GM19043 (cell line): ENCODE data around the gene IQSEC1.
A peak's percentile ranks its signal among the peaks of the same experiment; 100 is the strongest.

ENCODE experiments used
- ATAC-seq: cut with Tn5 transposase; IDR thresholded peaks from one replicate; pipeline ENCODE4 v1.9.1; 2021; ENCODE audit warnings: low read depth; ENCODE audit not compliant: unreplicated experiment

IQSEC1 gene

DNA sequence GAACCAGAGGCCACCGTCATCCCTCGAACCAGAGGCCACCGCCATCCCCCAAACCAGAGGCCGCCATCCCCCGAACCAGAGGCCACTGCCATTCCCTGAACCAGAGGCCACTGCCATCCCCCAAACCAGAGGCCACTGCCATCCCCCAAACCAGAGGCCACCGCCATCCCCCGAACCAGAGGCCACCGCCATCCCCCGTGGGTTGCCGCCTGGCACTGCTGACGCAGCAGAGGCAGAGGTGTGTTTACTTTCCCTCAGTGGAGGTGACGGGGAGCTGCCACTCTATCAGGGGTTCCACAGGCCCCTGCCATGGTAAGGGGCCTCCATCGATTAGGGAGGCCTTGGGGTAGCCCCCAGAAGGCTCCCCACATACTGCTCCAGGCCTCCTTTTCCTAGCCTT lies 1.5 kb downstream of the IQSEC1 start:
- ATAC-seq: no peak

DNA sequence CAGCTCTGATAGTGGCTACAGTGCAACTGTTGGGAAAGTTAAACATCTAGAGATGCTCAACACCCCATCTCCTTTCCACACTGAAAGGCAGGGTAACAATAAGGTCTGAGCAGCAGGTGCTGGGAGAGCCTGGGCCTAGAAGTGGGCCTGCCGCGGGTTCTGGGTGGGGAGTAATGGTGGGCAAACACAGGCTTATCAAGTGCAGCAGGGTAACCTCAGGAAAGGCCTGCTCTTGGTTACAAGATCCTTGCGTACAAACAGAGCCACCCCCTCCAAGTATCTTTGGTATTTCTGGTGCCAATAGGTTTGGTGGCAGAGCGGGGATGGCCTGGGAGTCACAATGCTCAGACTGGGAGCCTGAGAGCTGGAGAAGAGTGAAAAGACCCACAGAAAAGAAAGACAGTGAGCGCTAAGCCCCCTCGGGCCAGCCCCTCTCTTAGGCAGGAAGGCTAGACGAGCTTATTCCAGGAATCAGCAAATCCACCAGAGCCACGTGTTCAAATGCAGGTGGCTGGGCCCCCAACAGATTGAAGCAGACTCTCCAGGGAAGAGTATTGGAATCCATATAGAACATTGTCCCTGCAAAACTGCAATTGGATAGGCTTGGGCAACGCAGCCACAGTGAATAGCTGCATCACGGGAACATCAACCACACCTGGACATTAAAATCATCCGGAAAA lies 2.7 kb downstream of the IQSEC1 start:
- ATAC-seq: no peak

DNA sequence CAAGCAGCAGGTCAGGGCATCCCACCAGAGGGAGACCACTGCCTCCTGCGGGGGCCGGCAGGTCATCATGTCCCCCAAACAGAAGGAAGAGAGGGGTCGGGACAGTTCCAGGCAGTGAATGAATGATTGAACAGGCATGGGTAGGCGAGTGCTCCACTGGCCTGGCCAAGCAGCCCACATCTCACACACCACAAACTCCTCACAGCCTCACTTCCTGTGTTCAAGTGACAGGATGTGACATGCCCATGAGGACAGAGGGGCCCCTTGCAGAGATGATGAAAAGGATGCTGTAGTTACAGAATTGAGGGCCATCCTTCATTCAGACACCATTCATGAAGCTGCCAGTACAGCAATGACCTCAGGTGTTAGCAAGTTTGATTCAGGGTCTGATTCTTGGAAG lies 3.7 kb downstream of the IQSEC1 start:
- ATAC-seq: peak; percentile 49

DNA sequence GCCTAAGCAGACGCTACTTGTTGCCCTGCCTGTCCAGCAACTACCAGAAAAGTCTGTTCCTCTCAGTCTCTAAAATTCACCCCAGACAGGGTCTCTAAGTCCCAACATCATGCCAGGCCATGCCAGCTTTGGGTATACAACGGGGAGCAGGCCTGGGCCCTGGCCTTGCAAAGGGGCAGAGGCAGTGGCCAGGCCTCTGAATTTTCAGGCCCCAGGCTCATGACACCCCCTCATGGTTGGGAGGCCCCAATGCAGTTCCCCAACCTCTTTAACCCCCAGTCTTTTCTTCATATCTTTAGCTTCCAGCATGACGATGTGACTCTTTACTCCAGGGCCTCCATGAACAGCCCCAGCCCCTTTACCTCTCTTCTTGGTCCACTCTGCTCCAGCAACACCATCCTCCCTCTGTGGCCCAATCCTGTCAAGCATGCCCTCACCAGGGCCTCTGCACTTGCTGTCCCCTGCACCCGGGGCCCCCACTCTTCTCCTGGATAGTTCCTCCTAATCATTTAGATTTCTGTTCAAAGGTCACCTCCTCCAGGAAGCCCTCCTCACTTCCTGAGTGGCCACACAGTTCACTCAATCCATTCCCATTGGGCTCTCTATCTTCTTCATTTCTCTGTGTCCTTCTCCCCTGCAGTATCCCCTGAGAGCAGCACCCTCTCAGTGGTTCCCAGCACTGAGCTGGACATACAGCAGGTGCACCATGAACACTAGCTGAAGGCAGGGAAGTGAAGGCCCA lies 4.8 kb downstream of the IQSEC1 start:
- no peak for ATAC-seq

DNA sequence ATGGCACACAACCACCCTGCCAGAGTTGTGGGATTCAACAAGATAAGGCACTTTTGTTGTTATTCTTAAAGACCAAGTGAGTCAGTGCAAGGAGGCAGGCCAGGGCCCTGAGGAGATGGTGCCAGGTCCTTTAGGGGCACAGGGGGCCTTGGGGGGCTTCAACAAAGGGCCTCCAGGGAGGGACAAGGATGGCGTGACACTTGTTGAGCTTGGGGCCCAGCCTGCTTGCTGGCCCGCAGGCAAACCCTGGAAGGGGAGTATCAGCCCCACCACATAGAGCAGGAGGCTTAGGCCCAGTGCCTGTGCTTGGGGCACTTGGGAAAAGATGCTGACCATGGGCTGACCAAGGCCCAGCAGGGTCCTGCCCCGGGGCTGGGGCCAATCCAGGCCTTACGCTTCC lies 5.5 kb downstream of the IQSEC1 start:
- no peak for ATAC-seq

DNA sequence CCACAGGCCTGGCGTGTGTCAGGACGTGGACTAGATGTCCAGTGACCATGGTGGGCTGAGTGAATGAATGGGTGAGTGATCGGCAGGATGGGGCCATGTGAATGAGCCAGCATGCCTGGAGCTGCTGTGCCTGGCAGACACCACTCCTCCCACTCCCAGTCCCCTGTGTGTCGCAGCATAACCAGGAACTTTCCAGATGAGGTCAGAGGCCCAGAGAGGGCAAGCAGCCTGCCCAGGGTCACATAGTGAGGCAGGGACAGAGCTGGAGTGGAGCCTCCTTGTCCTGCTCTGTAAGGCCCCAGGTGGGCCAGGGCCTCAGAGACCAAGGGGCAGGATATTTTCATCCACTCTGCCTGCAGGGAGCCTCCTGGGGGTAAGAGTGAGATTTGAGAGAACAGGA lies 6.4 kb downstream of the IQSEC1 start:
- no peak for ATAC-seq

DNA sequence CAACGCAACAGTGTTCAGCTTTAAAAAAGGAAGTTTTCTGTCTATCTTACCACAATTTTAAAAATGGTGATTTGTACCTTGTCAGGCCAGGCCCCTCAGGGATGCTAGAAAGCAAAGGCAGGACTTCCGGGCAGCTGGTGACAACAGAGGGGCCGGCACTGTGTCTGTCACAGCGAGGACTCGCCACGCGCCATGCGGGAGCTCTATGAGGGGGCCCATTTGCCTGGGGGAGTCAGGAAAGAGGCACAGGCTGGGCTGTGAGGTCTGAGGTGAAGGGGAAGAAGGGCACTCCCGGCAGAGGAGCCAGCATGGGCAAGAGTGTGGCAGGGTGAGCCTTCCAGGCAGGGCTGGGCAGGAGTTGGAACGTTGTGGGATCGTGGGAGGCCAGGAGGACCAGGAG lies 7.0 kb downstream of the IQSEC1 start:
- ATAC-seq: no peak

DNA sequence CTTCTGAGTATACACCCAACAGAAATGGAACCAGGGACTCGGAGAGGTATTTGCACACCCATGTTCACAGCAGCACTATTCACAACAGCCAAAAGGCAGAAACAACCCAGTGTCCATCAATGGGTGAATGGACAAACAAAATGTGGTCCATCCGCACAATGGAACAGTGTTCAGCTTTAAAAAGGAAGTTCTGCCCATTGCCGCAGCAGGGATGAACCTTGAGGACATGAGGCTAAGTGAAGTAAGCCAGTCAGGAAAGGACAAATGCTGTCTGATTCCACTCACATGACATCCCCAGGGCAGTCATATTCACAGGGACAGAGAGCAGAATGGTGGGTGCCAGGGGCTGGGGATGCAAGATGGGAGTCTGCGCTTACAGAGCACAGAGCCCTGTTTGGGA lies 7.5 kb downstream of the IQSEC1 start:
- ATAC-seq: no peak

DNA sequence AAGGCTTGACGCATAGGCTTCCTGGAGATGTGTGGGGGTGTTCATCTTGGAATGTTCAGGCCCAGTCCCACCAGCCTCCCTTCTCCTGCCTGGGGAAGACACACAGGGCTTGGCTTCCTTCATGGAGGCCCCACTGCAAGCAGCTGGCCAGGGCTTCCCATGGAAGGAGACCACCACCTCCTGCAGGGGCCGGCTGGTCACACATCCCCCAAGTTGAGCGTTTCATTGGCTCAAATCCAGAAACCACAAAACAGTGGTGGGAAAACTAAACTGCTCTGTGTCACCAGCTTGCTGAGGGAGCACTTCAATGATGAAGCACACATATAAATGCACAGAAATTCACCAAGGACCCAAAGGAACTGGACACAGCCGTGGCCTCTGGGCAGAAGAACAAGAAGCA lies 8.3 kb downstream of the IQSEC1 start:
- no peak for ATAC-seq

DNA sequence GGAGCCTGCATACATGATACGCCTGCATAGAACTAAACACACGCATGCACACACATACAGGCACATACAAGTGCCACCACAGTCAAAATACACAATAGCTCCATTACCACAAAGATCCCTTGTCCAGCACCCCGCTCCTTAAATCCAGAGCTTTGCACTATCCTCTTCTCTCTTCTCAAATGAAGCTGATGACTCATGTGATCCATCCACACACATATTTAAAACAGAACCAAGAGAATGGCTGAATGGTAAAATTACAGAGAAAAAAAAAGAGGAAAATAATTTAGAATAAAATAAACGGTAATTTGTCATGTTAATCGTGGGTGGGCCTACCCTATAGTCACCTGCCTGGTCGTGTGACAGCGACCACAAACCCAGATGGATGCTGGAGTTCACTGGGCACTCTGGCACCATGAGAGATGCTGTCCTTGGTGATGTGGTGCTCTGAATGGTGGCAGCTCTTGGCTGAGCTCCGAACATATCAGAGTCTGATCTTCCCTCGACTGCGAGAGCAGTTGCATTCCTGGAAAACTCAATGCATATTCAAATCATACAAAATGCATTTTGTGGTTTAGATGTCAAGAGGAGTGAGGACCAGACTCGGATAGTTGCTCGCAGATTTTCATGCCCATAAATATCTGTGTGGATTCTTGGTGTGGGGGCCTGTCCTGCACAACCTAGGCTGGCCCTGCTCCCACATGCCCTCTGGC lies 8.9 kb downstream of the IQSEC1 start:
- ATAC-seq: no peak

DNA sequence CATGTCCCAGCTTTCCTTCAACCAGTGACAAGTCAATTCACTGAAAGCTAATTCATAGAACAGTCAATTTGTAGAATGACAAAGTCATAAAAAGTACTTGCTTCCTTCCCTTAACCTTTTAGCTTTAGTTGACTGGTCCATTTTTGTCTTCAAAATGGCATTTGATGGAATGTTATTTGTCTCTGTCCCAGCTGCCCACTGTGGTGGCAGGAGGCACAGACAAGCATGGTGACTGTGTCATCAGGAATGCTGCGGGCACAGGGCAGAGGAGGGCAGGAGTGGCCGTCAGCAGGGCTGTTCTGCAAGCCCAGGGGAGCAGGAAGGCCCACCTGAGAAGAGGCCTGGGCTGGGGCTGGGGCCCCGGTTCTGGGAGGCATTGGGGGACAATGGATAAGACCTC lies 10.0 kb downstream of the IQSEC1 start:
- ATAC-seq: no peak

DNA sequence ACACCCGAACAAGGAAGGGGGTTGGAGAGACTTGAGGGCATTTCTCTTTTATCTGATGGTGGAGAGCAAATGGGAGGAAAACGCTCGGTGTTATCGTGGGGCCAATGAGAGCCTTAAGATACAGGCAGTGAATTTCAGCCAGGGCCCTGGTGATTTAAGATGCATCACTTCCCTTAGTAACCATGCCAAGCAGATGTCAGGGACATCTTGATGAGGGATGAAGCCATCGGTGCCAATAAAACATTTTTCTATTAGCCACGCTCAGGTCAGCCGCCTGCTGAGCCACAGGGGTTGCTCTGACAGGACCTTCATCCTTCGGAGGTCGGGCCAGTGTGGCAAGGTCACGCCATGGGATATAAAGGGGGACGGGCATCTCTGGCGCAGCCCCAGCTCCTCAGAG lies 10.6 kb downstream of the IQSEC1 start:
- ATAC-seq: no peak

DNA sequence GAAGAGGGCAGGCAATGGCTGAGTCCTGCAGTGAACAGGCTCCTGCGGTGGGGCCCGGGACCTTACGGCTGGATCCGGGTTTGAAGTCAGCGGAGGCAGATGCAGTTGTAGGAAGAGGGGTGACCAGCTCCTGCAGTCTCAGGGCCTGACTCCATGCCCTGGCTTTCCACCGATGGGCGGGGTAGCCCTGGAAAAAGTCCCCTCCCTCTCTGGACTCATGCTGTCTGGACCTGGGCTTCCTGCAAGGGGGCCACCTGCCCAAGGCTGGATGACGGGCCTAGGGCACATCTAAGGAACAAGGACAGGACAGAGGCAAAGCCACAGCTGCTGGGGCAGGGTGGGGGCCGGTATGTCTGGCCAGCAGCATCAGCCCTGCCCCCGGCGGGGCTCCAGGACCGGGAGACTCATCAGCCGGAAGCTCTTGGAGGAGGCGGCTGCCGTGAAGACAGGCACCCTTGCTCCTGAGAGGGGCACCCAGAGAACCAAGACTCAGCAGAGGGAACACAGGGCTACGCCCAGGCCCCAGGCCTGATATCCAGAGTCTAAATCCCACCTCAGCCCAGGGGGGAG lies 12.8 kb downstream of the IQSEC1 start:
- ATAC-seq: no peak

DNA sequence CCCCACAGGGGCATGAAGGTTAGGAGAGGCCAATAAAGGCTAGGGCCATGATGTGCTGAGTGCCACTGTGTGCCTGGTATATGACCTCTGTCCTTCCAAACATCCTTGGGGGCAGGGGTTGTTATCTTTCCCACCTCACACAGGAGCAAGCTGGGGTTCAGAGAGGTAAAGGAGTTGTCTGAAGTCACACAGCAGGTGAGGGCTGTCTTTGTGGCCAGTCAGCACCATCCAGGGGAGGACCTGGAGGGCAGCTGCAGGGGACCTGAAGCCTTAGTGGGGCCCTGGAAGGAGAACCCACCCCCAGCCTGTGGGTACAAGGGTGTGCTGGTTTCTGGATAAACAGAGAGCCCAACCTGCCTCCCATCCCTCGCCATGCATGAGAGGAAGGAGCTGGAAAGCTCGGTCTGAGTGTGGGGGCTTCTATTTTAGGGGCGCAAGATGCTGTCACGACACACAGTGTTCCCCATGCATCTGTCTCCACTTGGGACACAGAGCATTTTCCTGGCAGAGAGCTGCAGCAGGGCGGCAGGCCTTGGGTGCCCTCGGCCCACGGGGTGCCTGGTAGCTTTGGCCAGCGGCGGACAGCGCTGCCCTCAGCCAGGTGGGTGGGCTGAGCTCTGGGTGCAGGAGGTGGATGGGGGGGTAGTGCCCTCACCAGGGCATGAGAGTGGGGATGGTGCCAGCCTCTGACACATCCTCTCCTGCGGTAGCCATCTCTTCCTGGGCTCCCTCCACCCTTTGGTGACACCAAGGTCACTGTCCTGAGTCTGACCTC lies 14.7 kb downstream of the IQSEC1 start:
- ATAC-seq: no peak

DNA sequence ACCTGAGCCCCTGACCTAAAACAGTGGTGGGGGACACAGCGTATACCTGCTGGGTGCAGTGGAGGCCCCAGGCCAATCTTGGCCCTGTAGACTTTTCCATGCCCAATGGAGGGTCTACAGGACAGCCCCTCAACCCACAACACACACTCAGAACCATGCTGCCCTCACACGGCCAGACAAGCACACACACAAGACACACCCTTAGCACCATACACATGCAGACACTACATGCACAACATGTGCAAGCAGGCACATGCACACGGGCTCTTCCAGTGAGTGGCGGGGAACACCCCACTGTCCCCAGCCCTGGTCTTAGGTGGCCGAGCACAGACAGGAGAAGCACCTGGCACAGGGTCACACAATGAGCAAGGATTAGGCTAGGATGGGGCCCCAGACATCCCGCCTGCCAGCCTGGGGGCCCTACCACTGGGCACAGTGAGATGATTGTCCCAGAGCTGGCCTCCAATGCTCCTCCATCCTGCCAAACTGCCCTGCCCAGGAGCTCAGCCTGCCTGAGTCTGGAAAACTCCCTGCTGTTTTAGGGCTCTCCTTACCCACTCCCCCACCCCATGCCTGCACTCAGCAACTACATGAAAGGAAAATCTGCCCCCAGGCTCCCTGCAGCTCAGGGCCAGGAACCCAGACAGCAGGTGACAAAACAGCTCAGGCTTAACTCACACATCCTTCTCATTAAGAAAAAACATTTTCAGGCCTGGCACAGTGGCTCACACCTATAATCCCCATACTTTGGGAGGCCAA lies 15.8 kb downstream of the IQSEC1 start:
- ATAC-seq: no peak

DNA sequence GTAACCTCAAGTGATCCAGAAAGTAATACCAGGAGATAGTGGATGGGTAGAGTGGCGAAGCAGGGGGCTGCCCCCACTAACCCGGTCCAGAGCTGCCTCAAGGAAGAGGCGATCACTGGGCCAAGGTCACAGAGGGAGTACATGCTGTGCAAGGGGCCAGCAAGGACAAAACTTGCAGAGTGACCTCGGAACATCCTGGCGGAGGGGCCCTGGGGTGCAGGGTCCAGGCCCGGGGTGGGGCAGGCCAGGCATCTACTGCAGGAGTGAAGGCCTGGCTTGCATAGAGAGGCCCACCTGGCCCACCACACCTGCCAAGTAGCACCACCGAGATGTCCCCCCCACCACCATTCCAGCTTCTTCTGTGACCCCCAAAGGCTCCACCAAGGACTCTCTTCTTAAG lies 17.6 kb downstream of the IQSEC1 start:
- no peak for ATAC-seq

DNA sequence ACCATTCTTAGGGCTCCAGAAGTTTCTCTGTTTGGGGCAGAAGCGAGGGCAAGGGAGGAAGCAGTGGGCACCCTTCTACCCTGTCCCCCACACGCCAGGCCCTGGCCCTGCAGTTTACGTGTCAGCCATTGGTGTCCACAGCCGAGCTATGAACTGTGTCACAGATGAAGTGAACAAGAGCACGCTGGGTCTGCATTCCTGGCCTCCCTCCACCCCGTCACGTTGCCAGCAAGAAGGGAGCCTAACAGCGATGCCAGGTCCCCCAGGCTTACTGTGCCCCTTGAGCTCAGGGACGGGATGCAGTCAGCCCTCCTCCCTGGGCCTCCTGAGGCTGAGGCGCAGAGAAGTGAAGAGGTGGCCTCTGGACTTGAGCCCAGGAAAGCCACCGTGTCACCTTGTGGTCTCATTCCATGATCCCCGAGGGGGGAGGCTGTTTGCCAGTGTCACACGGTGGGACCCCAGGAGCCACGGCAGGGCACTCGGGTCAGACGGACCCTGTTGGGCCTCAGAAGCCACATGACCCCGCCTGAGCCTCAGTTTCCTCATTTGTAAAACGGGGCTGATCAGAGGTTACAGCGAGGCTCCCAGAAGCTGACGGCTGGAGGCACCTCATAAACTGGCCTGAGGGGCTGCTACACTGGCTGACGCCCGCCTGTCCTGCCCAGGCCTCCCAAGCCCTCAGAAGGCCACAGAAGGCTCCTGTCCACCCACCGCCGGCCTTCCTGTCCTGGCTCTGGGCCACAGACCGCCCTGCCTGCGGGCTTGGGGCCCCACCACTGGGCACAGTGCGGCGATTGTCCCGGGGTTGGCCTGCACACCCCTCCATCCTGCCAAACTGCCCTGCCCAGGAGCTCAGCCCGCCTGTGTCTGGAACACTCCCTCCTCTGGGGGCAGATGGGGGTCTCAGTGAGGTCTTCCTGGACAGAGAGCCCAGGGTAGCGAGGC lies 18.6 kb downstream of the IQSEC1 start:
- no peak for ATAC-seq

DNA sequence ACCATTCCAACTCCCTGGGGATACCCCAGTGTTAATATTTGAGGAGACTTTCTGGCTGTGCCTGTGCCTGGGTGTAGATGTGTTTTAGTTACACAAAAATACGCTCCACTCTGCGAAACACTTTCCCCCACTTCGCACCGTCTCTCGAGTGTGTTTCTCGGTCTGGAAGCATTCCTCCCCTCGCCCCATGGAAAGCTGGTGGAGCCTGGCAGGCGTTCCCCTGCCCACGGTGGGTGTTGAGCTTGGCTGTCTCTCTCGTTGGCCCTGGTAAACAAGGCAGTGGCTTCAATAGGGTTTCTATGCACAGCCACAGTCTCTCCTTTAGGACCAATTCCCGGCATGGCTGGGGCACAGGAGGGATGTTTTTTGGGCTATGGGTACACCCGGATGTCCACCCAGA lies 19.3 kb downstream of the IQSEC1 start:
- no peak for ATAC-seq

DNA sequence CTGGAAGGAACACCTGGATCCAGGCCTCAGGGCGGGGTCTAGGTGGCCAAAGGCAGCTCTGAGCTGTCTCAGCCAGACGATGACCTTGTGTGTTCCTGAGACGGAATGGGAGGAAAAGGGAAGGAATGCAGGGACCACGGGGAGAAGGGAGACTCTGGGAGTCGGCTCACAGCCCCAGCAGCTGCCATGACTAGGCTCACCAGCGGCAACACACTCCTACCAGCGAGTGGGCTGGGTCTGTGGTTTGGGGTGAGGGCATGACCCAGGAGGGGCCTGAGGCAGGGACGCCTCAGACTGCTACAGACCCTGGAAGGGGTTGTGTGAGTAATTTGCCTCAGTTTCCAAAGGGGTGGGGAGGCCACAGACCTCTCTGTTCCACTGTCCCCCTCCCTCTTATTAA lies 19.8 kb downstream of the IQSEC1 start:
- ATAC-seq: no peak
